ENCODE measurements around the gene CRIP1.

DNA sequence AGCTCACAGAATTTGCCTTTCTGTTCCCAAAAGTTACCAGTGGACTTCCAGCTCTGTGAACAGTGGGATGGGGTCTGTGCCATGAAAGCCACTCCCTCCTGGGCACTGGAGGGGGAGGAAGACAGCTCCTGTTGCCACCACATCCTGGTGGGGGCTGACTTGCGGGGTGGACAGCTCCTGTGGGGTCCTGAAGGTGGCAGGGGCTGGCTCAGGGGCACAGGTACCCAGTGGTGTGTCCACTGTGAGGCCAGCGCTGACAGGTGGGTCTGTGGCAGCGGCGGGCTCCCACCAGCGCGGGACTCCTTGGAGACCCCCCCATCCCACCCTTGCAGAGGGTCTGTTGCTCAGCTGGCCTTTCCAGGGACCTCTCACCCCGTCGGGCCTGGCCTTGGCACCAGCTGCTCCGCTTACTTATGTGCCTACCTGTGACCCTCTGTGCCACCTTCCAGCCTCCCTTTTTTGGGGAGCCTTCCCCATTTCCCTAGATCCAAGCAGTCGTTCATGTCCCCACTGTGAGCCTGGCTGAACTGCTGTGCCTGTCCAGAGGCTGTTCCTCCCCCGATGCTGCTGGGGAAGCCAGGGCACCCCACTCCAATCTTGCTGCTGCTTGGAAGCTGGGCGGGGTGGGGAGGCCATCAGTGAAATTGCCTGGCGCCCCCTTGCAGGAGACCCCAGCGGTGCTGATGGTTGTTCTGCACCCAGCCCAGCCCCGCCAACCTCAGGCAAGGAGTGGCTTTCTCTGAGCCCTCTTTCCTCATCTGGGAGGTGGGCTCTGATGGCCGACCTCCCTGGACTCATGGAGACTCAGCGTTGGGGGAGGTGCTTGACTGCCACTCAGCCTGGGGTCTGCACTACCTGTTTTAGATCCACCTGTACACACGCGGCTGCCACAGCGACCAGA, 6.5 kb downstream of the CRIP1 start:
- TF ChIP-seq POLR2A (IDR thresholded peaks at IDR 0.05): no peak
- TF ChIP-seq CTCF (IDR thresholded peaks at IDR 0.05): no peak

Measured in esophagus squamous epithelium (tissue), 4 donors.